Suppressor macrophage treated with lipopolysaccharide for 1 hour (primary cell): ENCODE results near the gene CXCL1.
A peak's percentile ranks its signal among the peaks of the same experiment; 100 is the strongest.
"Not testable (repeated sequence)": the region's sequence is repeated elsewhere in the genome, so short reads cannot be mapped to it uniquely, and the experiment has no call there.

ENCODE experiments used
- DNase-seq, 3 donors: peaks; one replicate each; pipeline ENCODE4 v3.0.0-alpha.2; 2020 to 2022

Gene CXCL1

DNA sequence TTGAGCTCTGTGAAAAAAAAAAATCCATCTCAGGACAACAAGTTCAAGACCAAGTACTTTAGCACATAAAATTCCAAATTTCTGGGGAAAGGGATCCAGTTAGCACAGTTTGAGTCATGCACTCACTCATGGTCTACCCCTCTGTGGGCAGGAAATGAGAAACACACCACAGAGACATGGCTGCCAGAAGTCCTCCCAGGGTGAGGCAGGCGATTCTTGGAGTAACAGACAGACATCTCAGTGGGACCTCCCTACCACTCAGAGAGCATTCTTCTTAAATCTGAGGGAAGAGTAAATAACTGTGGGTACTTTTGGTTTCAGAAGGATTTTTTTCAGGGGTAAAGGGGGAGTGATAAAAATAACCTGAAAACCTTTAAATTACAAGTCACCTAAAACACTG is 14.1 kb downstream of the CXCL1 start:
- DNase-seq, result peak; percentile 39 to 63 (median 43)

DNA sequence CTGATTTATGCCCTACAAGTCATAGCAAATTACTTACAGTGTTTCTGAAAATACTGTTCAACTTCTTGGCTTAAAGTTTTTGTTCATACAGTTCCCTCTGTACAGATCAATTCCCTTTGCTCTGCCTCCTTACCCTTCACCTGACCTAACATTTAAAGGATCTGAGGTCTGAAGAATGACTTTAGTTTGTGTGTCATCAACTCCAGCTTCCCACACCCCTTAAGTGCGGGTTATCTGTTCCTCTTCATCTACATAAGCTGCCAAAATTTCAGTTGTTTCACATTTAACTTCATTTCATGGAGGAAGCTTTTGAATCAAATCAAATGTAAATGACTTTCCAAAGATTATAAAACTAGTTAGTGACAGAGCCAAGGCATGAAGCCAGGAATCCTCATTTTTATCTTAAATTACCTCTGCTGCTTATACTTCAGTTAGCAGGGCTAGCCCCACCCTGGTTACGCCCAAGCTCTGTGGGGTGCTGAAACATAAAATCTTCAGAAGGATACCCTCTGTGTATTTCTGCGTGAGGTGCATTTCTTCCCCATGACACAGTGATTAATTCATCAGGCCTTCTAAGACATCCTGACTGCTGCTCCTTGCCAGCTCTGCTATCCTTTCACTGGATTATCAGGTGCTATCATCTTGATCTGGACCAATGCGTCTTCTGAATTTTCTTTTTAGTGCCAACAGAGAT is 16.5 kb downstream of the CXCL1 start:
- DNase-seq, result peak in 2 of 3 donors; percentile 34 to 50

DNA sequence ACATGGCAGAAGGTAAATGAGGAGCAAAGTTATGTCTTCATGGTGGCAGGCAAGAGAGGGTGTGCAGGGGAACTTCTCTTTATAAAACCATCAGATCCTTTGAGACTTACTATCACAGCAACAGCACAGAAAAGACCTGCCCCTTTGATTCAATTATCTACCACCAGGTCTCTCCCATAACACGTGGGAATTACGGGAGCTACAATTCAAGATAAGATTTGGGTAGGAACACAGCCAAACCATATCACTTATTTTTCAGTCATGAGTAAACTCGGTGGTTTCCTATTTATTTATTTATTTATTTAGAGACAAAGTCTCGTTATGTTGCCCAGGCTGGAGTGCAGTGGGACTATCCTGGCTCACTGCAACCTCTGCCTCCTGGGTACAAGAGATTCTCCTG is 22.1 kb downstream of the CXCL1 start:
- no peak for DNase-seq

GRCh38 chr4:73891739-73892405 is 22.7 kb downstream of the CXCL1 start:
- peak; percentile 53 to 86 (median 81) for DNase-seq

DNA sequence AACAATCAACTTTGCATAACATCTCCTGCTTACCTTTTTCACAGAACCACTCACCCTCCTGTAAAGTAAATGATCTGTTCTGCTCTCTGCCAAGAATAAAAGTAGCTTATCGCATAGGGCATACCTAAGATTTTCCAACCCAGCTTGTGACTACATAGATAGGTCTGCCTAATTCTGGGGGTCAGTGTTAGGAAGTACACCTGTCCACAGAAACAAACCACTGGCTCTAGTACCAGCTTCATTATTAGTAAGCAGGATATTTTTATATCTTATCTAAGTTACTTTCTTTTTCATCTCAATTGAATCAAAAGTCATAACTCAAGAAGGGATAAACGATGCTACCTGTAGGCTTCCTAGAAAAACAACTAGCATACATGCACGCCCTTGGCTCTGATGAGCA is 23.8 kb downstream of the CXCL1 start:
- no peak for DNase-seq

GRCh38 chr4:73894001-73894400 is 24.8 kb downstream of the CXCL1 start:
- DNase-seq, result no peak

- DNase-seq, result no peak
Measured at GRCh38 chr4:73895201-73896175, 26.3 kb downstream of the CXCL1 start.

DNA sequence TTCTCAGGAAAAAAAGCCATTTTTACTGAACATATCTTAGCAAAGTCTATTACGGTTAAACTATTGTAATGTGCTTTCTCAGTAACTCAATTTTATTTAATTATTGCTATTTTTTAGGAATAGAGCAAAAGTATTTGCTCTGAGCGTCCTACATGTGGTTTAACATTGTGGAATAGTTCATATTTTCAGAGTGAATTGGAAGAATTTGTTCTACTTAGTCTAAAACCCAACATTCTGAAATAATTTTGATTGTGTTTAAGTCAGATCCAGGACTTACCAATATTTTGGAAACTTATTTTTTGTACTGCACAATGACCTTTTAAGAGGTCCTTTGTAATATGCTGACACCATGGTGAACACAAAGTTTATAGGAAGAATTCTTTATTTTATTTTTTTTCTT is 27.2 kb downstream of the CXCL1 start:
- no peak for DNase-seq

DNA sequence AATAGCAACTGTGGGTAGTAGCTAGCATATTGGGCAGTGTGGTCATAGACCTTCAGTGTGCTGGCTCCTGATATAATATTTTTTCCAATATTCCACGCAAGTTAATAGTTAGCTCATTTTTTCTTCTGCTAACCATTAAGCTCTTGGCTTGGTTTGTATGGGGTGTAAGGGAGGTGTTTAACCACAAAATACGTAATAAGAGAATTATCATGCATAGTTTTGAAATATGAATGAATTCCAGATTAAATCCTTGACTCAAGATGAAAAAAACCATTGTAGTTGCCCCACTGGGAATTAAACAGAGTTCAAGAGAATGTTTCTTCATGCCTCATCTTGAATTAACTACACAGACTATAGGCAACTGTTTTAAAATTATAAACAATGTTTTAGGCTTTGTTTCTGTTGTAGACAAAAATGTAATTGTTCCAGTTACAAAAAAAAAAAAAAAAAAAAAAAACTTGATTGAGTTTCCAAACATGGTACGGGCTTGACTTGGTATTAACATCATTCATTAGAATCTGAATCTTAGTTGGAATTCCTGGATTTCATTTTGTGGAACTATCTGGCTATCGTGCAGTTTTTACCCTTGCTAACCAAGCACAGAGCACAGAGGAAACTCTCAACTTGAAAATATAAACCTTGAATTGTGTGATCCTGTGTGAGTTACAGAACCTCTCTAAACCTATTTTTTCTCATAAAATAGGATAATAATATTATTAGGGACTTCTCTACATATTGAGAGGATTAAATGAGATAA is 28.4 kb downstream of the CXCL1 start:
- no peak for DNase-seq

DNA sequence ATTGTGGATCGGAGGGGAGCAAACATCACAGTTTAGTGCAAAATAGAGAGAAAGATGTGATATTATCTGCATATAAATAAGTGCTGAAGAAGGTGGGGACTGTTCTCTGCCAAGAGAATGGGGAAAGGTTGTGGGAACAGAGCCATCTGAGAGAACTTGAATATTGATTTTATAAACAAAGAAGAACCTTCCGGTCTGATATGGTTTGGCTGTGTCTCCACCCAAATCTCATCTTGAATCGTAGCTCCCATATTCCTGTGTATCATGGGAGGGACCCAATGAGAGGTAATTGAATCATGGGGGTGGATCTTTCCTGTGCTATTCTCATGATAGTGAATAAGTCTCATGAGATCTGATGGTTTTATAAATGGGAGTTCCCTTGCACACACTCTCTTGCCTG is 30.1 kb downstream of the CXCL1 start:
- DNase-seq, result not testable (repeated sequence)

DNA sequence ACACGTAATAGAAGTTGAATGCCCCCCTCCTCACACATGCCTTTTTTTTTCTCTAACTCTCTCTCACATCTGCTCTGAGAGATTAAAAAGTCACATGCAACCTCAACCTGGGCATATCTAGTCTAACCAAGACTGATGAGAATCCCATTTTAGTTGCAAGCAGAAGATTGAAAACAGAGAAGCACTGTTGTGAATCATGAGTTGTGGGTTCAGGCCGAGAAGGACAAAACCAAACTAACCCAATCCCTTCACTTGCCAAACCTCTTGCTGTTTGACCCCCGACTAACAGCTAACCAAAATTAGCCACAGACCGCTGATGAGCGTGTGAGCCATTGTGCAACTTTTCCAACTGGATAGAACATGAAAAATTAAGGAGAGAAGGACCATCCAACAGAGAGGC is 31.8 kb downstream of the CXCL1 start:
- DNase-seq, result no peak

- peak; percentile 22 to 69 (median 60) for DNase-seq
Measured at GRCh38 chr4:73902038-73902637, 32.9 kb downstream of the CXCL1 start.

DNA sequence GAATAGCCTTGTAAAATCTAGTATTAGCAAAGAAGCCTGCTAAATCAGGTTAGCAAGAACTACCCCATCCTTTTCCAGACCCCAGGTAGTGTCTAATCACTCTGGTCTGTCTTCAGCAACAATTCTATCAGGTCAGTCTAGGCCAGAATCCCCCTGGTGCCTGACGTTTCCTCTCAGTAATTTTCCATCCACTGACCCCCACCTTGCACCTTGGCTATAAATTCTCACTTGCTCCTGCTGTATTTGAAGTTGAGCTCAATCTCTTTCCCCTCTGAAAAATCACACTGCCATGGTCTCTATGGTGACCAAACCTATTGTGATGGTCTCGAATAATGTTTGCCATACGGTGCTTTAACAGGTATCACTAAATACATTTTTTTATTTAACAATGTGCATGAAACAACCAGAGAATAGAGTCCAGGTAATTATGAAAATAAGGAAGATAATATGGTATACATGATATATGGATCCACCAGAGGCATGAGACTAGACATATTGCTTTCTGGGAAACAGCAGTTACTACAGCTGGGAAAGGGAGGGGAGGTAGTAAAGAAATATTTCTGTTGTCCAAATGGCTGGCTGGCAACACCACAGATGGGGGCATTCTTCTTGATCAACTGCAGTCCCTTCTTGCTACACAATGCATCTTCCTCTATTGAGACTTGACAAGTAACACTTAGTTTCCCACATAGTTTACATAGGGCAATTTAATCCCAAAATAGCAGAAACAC is 33.8 kb downstream of the CXCL1 start:
- peak in 1 of 3 donors; percentile 21 for DNase-seq

DNA sequence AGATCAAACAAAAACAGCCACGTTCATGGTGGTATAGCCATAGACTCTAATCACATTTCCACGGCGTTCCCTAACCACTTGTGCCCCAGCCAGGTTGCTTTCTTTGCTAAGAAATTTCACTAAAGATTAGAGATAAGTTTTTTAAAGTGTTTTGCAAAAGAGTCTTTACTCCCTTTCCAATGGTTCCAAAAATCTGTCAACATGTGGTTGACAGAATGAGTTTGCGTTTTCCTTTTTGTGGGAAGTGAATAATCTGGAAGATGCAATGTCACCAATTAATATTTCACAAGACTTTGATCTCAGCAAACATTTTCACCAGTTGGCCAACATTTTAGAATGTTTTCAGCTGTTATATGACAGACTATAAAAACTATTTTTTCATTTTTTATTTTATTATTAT is 35.3 kb downstream of the CXCL1 start:
- DNase-seq, result peak in 2 of 3 donors; percentile 34 to 59

- no peak for DNase-seq
Measured at GRCh38 chr4:73908965-73909364, 39.8 kb downstream of the CXCL1 start.

GRCh38 chr4:73911746-73912145 is 42.6 kb downstream of the CXCL1 start:
- DNase-seq, result no peak

DNA sequence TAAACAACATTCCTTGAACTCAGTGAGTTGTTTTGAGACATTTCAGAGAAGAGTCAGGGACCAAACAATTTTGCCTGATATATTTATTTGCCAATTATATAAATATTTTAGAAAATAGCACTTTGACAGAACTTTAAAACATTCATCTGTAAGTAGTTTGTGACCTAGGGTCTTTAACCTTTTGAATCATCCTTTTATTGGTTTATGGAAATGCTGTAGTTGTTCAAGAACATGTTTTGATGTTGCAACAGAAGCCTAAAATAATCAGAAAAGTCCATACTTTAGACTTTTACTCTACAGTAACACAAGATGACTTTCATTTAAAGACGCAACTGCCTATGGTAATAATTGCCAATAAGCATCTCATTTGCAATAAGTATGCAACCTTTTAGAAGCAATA is 43.0 kb downstream of the CXCL1 start:
- no peak for DNase-seq

DNA sequence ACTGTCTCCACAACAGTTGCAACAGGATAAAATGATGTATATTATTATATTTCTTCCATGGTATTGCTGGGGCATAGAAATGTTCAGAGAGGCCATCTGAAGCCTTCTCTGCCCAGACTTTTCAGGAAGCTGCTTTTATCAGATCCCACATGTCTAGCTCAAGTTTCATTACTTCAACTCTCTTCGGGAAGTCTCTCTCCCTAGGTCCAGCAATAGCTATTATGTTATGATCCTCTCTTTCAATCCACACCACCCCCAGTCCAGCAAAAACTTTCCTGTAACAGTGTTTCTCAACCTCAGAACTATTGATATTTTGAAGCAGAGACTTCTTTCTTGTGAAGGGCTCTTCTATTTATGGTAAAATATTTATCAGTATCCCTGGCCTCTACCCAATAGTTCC is 44.9 kb downstream of the CXCL1 start:
- no peak for DNase-seq

GRCh38 chr4:73916172-73916925 is 47.2 kb downstream of the CXCL1 start:
- DNase-seq, result no peak

GRCh38 chr4:73917081-73917501 is 47.9 kb downstream of the CXCL1 start:
- DNase-seq, result peak; percentile 61 to 82 (median 82)

GRCh38 chr4:73918058-73918457 is 48.9 kb downstream of the CXCL1 start:
- DNase-seq, result no peak
